T-helper 2 cell treated with Interferon-gamma antibody and Interleukin-4, amounts not matched to agents 5 μg/mL and 100 μg/mL, for 36 hours (primary cell): ENCODE measurements around the gene HTR4.
"Not testable (repeated sequence)": the region's sequence is repeated elsewhere in the genome, so short reads cannot be mapped to it uniquely, and the experiment has no call there.

Source experiments
- DNase-seq: peaks from one replicate; pipeline ENCODE4 v3.0.0; 2021; ENCODE audit warnings: low spot score
- H3K27ac Mint-ChIP-seq: one replicate; pipeline ENCODE4 v1.8.0; 2021; ENCODE audit warnings: mild to moderate bottlenecking, mixed read lengths
- H3K27me3 Mint-ChIP-seq: one replicate; pipeline ENCODE4 v1.8.0; 2021; ENCODE audit warnings: low read depth, mixed read lengths
- H3K36me3 Mint-ChIP-seq: one replicate; pipeline ENCODE4 v1.8.0; 2021; ENCODE audit warnings: low read depth, mixed read lengths
- H3K4me1 Mint-ChIP-seq: one replicate; pipeline ENCODE4 v1.8.0; 2021; ENCODE audit warnings: low read depth, mixed read lengths
- H3K4me3 Mint-ChIP-seq: one replicate; pipeline ENCODE4 v1.8.0; 2022; ENCODE audit warnings: mild to moderate bottlenecking, moderate library complexity, mixed read lengths
- H3K9me3 Mint-ChIP-seq: one replicate; pipeline ENCODE4 v1.8.0; 2021; ENCODE audit warnings: mixed read lengths

The HTR4 gene

GRCh38 chr5:148683651-148684050, 29.3 kb upstream of the HTR4 start:
- Mint-ChIP-seq H3K27me3 (peaks cover 4% of the 10 kb centered on the region), H3K27ac (no peak overlapping the region), H3K4me3 (no peak overlapping the region), H3K36me3 (no peaks in the 10 kb centered on the region), H3K4me1 (peaks cover 2% of the 10 kb centered on the region), H3K9me3 (no peaks in the 10 kb centered on the region)
- DNase-seq: no peak

GRCh38 chr5:148682058-148683026, 28.0 kb upstream of the HTR4 start:
- peaks cover 4% of the 10 kb centered on the region for H3K27me3 Mint-ChIP-seq

DNA sequence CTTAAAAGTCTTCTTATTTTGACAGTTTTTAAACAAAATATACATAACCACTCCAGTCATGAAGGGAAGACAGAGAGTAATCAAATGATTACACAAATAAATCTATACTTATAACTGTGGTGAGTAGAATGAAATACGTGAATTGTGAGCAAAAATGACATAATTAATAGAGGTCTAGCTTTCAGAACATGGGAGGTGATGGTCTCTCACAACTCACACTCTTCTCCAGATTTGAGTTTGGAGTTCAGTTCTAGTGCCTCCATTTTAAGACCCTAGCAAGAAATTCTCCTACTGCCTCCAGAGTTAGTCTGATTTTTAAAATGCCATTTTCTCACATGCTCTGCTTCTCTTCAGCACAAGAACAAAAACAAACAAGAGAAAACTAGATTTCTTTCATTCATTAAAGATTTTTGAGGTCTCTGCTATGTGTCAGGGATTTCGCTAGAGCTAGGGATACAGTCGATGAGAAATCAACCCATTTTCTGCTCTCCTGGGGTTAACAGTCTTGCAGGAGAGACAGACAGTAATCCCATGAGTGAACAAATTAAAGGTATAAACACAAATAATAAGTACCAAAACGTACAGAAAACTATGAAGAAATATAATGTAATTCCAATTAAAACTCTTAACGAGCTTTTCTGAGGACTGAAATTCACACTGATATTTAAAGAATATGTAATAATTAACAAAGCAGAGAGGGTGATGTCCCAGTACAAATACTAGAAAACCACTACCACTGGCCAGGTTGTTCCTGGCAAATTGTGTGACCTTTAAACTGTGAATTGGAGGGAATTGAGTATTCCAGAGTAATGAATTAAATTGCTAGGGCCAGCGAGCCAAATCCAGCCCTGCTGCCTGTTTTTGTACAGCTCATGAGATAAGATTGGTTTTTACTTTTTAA, 27.1 kb upstream of the HTR4 start:
- Mint-ChIP-seq H3K4me3 (no peak overlapping the region), H3K4me1 (peaks cover 2% of the 10 kb centered on the region), H3K9me3 (no peaks in the 10 kb centered on the region), H3K36me3 (no peaks in the 10 kb centered on the region), H3K27me3 (peaks cover 4% of the 10 kb centered on the region), H3K27ac (no peak overlapping the region)
- no peak for DNase-seq

More at GRCh38 chr5:148682058-148683026, 28.0 kb upstream of the HTR4 start:
- no peaks in the 10 kb centered on the region for H3K36me3 Mint-ChIP-seq
- no peak for DNase-seq
- no peaks in the 10 kb centered on the region for H3K9me3 Mint-ChIP-seq
- H3K27ac Mint-ChIP-seq: no peak overlapping the region
- H3K4me1 Mint-ChIP-seq: peaks cover 2% of the 10 kb centered on the region
- H3K4me3 Mint-ChIP-seq: no peak overlapping the region

GRCh38 chr5:148673704-148674103, 19.4 kb upstream of the HTR4 start:
- not testable (repeated sequence) for H3K4me1 Mint-ChIP-seq, H3K36me3 Mint-ChIP-seq, H3K9me3 Mint-ChIP-seq, H3K4me3 Mint-ChIP-seq, H3K27me3 Mint-ChIP-seq, H3K27ac Mint-ChIP-seq, DNase-seq

DNA sequence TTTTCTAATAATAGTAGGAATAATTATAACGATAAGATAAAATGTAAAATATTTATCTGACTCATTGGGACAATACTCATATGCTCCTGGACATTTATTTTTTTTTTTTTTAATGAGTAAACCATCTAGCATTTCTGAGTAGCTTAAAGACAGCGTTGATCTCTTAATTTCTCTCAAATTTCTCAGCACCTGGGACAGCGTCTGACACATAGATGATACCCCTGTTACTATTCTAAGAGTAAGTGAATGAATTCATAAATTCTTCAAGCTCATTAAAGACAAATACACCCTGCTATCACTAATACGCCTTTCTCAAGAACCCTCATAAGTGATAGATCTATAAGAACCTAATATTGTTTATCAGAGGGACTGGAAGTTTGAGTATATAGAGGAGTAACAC, 12.0 kb upstream of the HTR4 start:
- Mint-ChIP-seq H3K9me3 (no peaks in the 10 kb centered on the region), H3K36me3 (no peaks in the 10 kb centered on the region), H3K27ac (no peak overlapping the region), H3K4me1 (no peaks in the 10 kb centered on the region), H3K4me3 (no peak overlapping the region), H3K27me3 (peaks cover 3% of the 10 kb centered on the region)
- DNase-seq: no peak

- DNase-seq: no peak
- H3K27me3 Mint-ChIP-seq: peaks cover 3% of the 10 kb centered on the region
- H3K9me3 Mint-ChIP-seq: no peaks in the 10 kb centered on the region
- no peaks in the 10 kb centered on the region for H3K36me3 Mint-ChIP-seq
- no peak overlapping the region for H3K4me3 Mint-ChIP-seq
- no peaks in the 10 kb centered on the region for H3K4me1 Mint-ChIP-seq
- H3K27ac Mint-ChIP-seq: no peak overlapping the region
These were observed 11.1 kb upstream of the HTR4 start for GRCh38 chr5:148665431-148665830.

DNA sequence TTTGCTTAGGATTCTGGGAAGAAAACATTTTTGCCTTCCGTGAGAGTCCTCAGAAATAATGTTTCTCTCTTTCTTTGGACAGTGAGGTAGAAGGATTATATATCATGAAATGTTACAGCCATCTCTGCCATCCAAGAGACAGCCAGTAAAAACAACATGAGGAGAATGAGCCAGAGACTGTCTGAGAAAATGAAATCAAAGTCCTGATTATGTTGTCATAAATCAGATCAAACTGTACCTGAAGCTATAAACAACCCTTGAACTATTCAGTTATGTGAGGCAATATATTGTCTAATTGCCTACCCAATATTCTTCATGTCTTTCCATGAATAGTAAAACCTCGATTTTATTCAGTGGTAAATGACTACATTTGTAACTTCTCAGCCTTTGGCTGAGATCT, 9.2 kb upstream of the HTR4 start:
- Mint-ChIP-seq H3K9me3 (no peaks in the 10 kb centered on the region), H3K36me3 (no peaks in the 10 kb centered on the region), H3K27me3 (peaks cover 13% of the 10 kb centered on the region), H3K27ac (no peak overlapping the region), H3K4me1 (no peaks in the 10 kb centered on the region), H3K4me3 (no peak overlapping the region)
- DNase-seq: no peak

DNA sequence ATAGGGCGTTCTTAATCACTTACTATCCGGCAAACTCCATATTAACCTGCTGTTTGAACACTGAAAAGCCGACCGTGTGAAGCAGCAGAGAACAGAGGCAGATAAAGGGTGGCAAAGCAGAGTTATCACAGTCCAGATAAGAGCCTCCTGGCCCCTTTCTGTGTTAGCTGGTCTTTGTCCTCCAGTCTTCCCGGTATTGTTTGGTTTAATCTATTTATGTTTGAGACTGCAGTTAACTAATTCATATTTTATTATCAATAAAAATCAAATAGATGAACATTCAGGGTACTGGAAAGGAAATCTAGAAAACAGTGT, 6.0 kb upstream of the HTR4 start:
- no peak overlapping the region for H3K4me3 Mint-ChIP-seq
- peaks cover 26% of the 10 kb centered on the region for H3K27me3 Mint-ChIP-seq
- no peaks in the 10 kb centered on the region for H3K9me3 Mint-ChIP-seq
- no peak for DNase-seq
- H3K36me3 Mint-ChIP-seq: no peaks in the 10 kb centered on the region
- no peak overlapping the region for H3K27ac Mint-ChIP-seq
- no peaks in the 10 kb centered on the region for H3K4me1 Mint-ChIP-seq

DNA sequence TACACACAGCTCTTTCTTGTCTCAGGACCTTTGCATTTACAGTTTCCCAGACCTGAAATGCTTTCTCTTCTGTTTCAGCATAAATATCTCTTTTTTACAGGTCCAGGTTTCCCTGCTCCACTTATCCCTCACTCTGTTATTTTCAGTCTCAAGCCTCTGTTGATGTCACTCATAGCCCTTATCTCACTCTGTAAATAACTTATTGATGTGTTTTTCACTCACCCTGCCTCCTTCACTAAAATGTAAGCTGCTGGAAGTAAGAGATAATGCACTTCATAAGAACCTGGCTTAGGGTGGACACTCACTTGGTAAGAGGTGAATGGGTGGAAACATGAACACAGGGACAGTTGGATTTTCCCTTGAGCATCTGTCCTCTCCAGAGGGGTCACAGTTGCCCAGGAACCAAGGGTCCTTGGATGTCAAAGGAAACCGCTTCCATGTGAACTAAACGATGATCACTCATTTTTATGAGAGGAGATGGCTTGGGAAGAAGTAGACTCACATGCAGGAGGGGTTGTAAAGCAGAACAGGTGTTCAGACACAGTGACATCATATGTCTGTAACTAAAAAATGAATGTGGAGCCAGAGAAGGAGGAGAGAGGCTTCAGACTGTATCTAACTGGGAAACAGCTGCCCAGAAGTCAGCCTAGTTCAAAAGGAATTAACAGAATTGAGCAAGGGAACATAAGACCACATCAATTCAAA, 5.5 kb upstream of the HTR4 start:
- H3K36me3 Mint-ChIP-seq: no peaks in the 10 kb centered on the region
- H3K27ac Mint-ChIP-seq: no peak overlapping the region
- no peaks in the 10 kb centered on the region for H3K9me3 Mint-ChIP-seq
- no peak overlapping the region for H3K4me3 Mint-ChIP-seq
- DNase-seq: no peak
- peaks cover 30% of the 10 kb centered on the region for H3K27me3 Mint-ChIP-seq
- H3K4me1 Mint-ChIP-seq: no peaks in the 10 kb centered on the region

DNA sequence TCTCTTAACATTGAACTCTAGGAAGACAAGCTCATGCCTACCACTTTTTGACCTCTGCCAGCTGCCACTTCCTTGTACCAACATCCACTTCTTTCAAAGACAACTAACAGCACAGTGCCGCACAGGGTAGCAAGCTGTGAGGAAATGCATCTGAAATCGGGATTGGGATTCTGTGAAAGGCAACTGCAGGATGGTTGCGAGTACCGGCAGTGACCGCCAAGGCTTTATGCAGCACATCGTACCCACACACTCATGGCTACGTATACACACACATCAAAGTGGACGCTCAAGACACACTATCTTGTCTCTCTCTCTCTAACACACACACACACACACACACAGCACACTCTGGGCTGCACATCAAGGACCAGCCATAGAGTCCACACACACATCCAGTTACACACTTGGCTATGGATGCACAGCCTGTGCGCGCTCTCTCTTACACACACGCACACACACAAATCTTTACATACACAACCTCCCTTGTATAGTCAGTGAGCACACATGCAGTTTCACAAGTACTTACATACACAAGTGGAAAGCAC, 964 bp downstream of the HTR4 start:
- peaks cover 48% of the 10 kb centered on the region for H3K27me3 Mint-ChIP-seq

DNA sequence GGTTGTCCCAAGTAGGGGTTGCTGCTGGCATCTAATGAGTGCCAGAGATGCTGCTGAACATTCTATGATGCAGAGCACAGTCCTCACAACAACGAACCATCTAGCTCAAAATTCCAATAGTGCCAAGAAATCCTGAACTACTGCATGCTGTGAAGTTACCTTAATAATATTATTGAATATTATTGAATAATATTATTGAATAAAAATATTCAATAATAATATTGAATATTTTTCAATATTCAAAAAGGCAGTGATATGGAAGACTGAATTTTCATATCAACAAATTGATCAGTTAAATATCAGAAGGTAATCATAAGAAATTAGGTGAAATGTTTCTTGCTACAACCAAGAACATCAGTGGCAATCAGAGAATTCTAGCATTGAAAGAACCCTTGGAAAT, 2.8 kb downstream of the HTR4 start:
- Mint-ChIP-seq H3K36me3 (no peaks in the 10 kb centered on the region), H3K27ac (no peak overlapping the region), H3K4me1 (no peaks in the 10 kb centered on the region), H3K27me3 (peaks cover 48% of the 10 kb centered on the region), H3K9me3 (no peaks in the 10 kb centered on the region), H3K4me3 (no peak overlapping the region)
- no peak for DNase-seq

More for the DNA sequence above, 964 bp downstream of the HTR4 start:
- H3K4me3 Mint-ChIP-seq: no peak overlapping the region
- no peak for DNase-seq
- no peaks in the 10 kb centered on the region for H3K9me3 Mint-ChIP-seq
- no peaks in the 10 kb centered on the region for H3K36me3 Mint-ChIP-seq
- H3K4me1 Mint-ChIP-seq: no peaks in the 10 kb centered on the region
- no peak overlapping the region for H3K27ac Mint-ChIP-seq

GRCh38 chr5:148645527-148645926, 8.8 kb downstream of the HTR4 start:
- no peak overlapping the region for H3K27ac Mint-ChIP-seq
- DNase-seq: no peak
- H3K36me3 Mint-ChIP-seq: no peaks in the 10 kb centered on the region
- no peak overlapping the region for H3K4me3 Mint-ChIP-seq
- no peaks in the 10 kb centered on the region for H3K4me1 Mint-ChIP-seq
- peaks cover 33% of the 10 kb centered on the region for H3K27me3 Mint-ChIP-seq
- H3K9me3 Mint-ChIP-seq: no peaks in the 10 kb centered on the region

- no peak for DNase-seq
- H3K9me3 Mint-ChIP-seq: no peaks in the 10 kb centered on the region
- no peaks in the 10 kb centered on the region for H3K36me3 Mint-ChIP-seq
- H3K27me3 Mint-ChIP-seq: peaks cover 34% of the 10 kb centered on the region
- no peak overlapping the region for H3K4me3 Mint-ChIP-seq
- no peak overlapping the region for H3K27ac Mint-ChIP-seq
- no peaks in the 10 kb centered on the region for H3K4me1 Mint-ChIP-seq
These were observed 12.6 kb downstream of the HTR4 start for GRCh38 chr5:148641735-148642134.
